ENCODE results near the gene BLVRB. TPM values are rescaled to one million over a fixed set of nuclear protein-coding genes. Genes with fewer than 3 reads are reported as not detected.
"Not testable (repeated sequence)": the region's sequence is repeated elsewhere in the genome, so short reads cannot be mapped to it uniquely, and the experiment has no call there.

Gene BLVRB
- total and polyA plus RNA-seq, 9 of the 15 experiments (the other 6 are each of a cell fraction or from before 2014, with no cell fraction given) = 81.1 to 749 (median 331) TPM

DNA sequence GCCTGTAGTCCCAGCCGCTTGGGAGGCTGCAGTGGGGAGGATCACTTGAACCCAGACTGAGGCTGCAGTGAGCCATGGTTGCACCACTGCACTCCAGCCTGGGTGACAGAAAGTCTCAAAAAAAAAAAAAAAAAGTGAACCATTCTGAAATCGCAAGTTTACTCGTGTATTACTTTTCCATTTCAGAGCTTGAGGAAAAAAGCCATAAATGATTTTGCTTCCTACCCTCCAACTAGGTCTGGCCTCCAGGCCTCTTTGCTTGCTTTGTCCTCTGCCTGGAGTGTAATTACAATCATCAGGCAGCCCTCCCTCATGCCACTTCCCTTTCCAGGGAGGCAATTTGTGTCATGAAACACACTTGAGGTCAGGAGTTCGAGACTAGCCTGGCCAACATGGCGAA is 8.5 kb downstream of the BLVRB start (continued):
- TF ChIP-seq, protein P1, sequence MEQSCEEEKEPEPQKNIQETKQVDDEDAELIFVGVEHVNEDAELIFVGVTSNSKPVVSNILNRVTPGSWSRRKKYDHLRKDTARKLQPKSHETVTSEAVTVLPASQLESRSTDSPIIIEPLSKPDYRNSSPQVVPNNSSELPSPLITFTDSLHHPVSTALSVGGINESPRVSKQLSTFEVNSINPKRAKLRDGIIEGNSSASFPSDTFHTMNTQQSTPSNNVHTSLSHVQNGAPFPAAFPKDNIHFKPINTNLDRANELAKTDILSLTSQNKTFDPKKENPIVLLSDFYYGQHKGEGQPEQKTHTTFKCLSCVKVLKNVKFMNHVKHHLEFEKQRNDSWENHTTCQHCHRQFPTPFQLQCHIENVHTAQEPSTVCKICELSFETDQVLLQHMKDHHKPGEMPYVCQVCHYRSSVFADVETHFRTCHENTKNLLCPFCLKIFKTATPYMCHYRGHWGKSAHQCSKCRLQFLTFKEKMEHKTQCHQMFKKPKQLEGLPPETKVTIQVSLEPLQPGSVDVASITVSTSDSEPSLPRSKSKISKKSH (CRISPR knock-in tag; IDR thresholded peaks at IDR 0.05) = no peak
- TF ChIP-seq ZNF41 (CRISPR knock-in tag; conservative IDR thresholded peaks at IDR 0.05) (no peak), ZBTB8A (IDR thresholded peaks at IDR 0.05; ENCODE audit: partially characterized antibody) (no peak)

DNA sequence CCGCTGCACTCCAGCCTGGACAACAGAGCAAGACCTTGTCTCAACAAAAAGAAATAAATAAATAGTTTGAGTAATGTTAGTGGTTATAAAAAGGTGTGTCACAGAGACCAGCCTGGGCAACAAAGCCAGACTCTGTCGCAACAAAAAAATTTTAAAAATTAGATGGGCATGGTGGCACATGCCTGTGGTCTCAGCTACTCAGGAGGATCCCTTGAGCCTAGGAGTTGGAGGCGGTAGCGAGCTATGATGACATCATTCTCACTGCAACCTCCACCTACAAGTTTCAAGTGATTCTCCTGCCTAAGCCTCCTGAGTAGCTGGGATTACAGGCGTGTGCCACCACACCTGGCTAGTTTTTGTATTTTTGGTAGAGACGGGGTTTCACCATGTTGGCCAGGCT is 11.6 kb downstream of the BLVRB start:
- intact Hi-C loops (cut with micrococcal nuclease); H3K9ac ChIP-seq (ENCODE audit: insufficient read depth in 1 of 2, low read depth in 2 of 2, low read length in 2 of 2); H3K79me2 ChIP-seq (ENCODE audit: control insufficient read depth, insufficient read depth, low read length); H3K4me1 ChIP-seq (replicated peaks in 1 of 2; ENCODE audit: control insufficient read depth in 2 of 2, insufficient read depth in 2 of 2, low read length in 2 of 2); in situ Hi-C loops (cut with MboI); H3K4me2 ChIP-seq (ENCODE audit: insufficient read depth, low read length); H4K20me1 ChIP-seq (replicated peaks; ENCODE audit: control insufficient read depth, insufficient read depth, low read length); ATAC-seq; H3K9me3 ChIP-seq (replicated peaks; ENCODE audit: control insufficient read depth, insufficient read depth, low read depth, low read length); H3K4me3 ChIP-seq; CTCF ChIA-PET (ENCODE audit: low intra/inter-chr PET ratio); DNase-seq (ENCODE audit: extremely low read depth in 1 of 4, low spot score in 3 of 4); H3K9me1 ChIP-seq (ENCODE audit: control insufficient read depth, insufficient read depth, low read length); FAIRE-seq; H3K27me3 ChIP-seq (ENCODE audit: control insufficient read depth in 2 of 2, insufficient read depth in 2 of 2, low read length in 2 of 2); H3K27ac ChIP-seq (ENCODE audit: extremely low read depth, low read depth, low read length); H2AFZ ChIP-seq (ENCODE audit: low read depth, low read length); BruUV-seq (replicated peaks); TF ChIP-seq MYNN (CRISPR knock-in tag; IDR thresholded peaks at IDR 0.05): not testable (repeated sequence)
- peaks cover 84% of the 10 kb centered on the region for H3K36me3 ChIP-seq (ENCODE audit: control insufficient read depth, insufficient read depth, low read length)
- TF ChIP-seq, protein P2, sequence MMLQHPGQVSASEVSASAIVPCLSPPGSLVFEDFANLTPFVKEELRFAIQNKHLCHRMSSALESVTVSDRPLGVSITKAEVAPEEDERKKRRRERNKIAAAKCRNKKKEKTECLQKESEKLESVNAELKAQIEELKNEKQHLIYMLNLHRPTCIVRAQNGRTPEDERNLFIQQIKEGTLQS (IDR thresholded peaks at IDR 0.05) = peak; percentile 65
- TF ChIP-seq, protein P2 (CRISPR knock-in tag; conservative IDR thresholded peaks at IDR 0.05) = not testable (repeated sequence)
- TF ChIP-seq ATF7 (IDR thresholded peaks at IDR 0.05) (peak; percentile 34; the same call in 1 of the 2 replicates), RBFOX2 (IDR thresholded peaks at IDR 0.05; ENCODE audit: low read depth, low read length) (peak; percentile 26; the same call in 1 of the 2 replicates), MYNN (IDR thresholded peaks at IDR 0.05) (peak; percentile 22; the same call in 1 of the 2 replicates)
- POLR2A ChIA-PET = interaction anchor here (0.6 to 4.2 kb wide), 8 partner anchors 8 to 156 kb away, joined by 3 to 43 read pairs (median 3); partner anchors contain the start of gene BLVRB
- 94% methylated on average over 4 of the region's 6 CpGs for WGBS (ENCODE audit: insufficient coverage, low coverage, missing lambda C conversion rate)

All from K562 (cell line).